ENCODE measurements around the gene B4GALT3. TPM values are rescaled to one million over a fixed set of nuclear protein-coding genes. Genes with fewer than 3 reads are reported as not detected.

B4GALT3 gene
- total and polyA plus RNA-seq, 2 of the 4 experiments (the other 2 are of a cell fraction): 19.9 to 36.0 TPM

GRCh38 chr1:161166669-161167548, 10.4 kb downstream of the B4GALT3 start (continued):
- TF ChIP-seq USF2 (IDR thresholded peaks at IDR 0.05; ENCODE audit: low read depth, low read length) (no peak), FOS (IDR thresholded peaks at IDR 0.05; ENCODE audit: low read depth, low read length) (no peak)

Data from IMR-90 (cell line).